WTC11 (cell line): ENCODE measurements around the gene WFDC1. TPM values are rescaled to one million over a fixed set of nuclear protein-coding genes. Genes with fewer than 3 reads are reported as not detected.

Experiments
- ATAC-seq: fragments of 200-7000 bp; cut with Tn5 transposase; 2 replicates; pipeline ENCODE4 v1.10.0; 2021; ENCODE audit warnings: mild to moderate bottlenecking, moderate library complexity
- CTCF ChIA-PET: fragments of 300-600 bp; sonication (Branson Sonifier 250); formaldehyde crosslinking; loops from one replicate; lab custom pipeline; 2021; ENCODE audit warnings: antibody characterized with exemption; lab: Charles Lee
- POLR2A ChIA-PET: fragments of 350-600 bp; sonication (Branson Sonifier 250); formaldehyde crosslinking; loops from one replicate; lab custom pipeline; 2021; ENCODE audit warnings: antibody characterized with exemption; lab: Charles Lee
- DNase-seq: peaks from one replicate; pipeline ENCODE4 v3.0.0; 2021; ENCODE audit warnings: low spot score
- H3K27ac Mint-ChIP-seq: 2 replicates; pipeline ENCODE4 v1.8.0; 2021; ENCODE audit warnings: mixed read lengths
- H3K27me3 Mint-ChIP-seq: 2 replicates; pipeline ENCODE4 v1.8.0; 2021; ENCODE audit warnings: low read depth, mild to moderate bottlenecking, moderate library complexity, mixed read lengths
- H3K36me3 Mint-ChIP-seq: 2 replicates; pipeline ENCODE4 v1.8.0; 2021; ENCODE audit warnings: mixed read lengths
- H3K4me1 Mint-ChIP-seq: 2 replicates; pipeline ENCODE4 v1.8.0; 2022; ENCODE audit warnings: mixed read lengths
- H3K4me3 Mint-ChIP-seq: 2 replicates; pipeline ENCODE4 v1.8.0; 2021; ENCODE audit warnings: mild to moderate bottlenecking, moderate library complexity, mixed read lengths
- H3K9me3 Mint-ChIP-seq: 2 replicates; pipeline ENCODE4 v1.8.0; 2021; ENCODE audit warnings: mixed read lengths
- AFF4 ChIP-seq: sonication (generic); formaldehyde crosslinking; IDR thresholded peaks from 2 replicates; pipeline ENCODE4 v1.8.1; 2023; ENCODE audit warnings: mild to moderate bottlenecking, missing genetic modification reagents, borderline replicate concordance
- E2F1 ChIP-seq: sonication (generic); formaldehyde crosslinking; IDR thresholded peaks from 2 replicates; pipeline ENCODE4 v1.8.0; 2022; ENCODE audit warnings: mild to moderate bottlenecking, missing genetic modification reagents
- ESRRA ChIP-seq: sonication (generic); formaldehyde crosslinking; IDR thresholded peaks from 2 replicates; pipeline ENCODE4 v1.8.1; 2022; ENCODE audit warnings: mild to moderate bottlenecking, missing genetic modification reagents, borderline replicate concordance
- FOXK1 ChIP-seq: sonication (generic); formaldehyde crosslinking; IDR thresholded peaks from 2 replicates; pipeline ENCODE4 v1.8.0; 2022; ENCODE audit warnings: mild to moderate bottlenecking, moderate library complexity, missing genetic modification reagents
- GRHL2 ChIP-seq: fragments of 250-450 bp; sonication (Bioruptor Pico); IDR thresholded peaks from 2 replicates; pipeline ENCODE4 v1.8.0; 2022; ENCODE audit warnings: mild to moderate bottlenecking, moderate library complexity; ENCODE audit not compliant: insufficient replicate concordance, severe bottlenecking
- JAZF1 ChIP-seq: fragments of 250-450 bp; sonication (Bioruptor Pico); IDR thresholded peaks from 2 replicates; pipeline ENCODE4 v1.9.0; 2021; ENCODE audit warnings: moderate library complexity, mild to moderate bottlenecking, inconsistent platforms
- JUN ChIP-seq: sonication (generic); formaldehyde crosslinking; IDR thresholded peaks from 2 replicates; pipeline ENCODE4 v1.8.0; 2023; ENCODE audit warnings: mild to moderate bottlenecking, missing genetic modification reagents
- MLX ChIP-seq: sonication (generic); formaldehyde crosslinking; IDR thresholded peaks from 2 replicates; pipeline ENCODE4 v1.8.1; 2023; ENCODE audit warnings: mild to moderate bottlenecking, missing genetic modification reagents, moderate library complexity
- NR2C2 ChIP-seq: sonication (generic); formaldehyde crosslinking; IDR thresholded peaks from 2 replicates; pipeline ENCODE4 v1.8.0; 2022; ENCODE audit warnings: mild to moderate bottlenecking, missing genetic modification reagents
- NR3C1 ChIP-seq: sonication (generic); formaldehyde crosslinking; conservative IDR thresholded peaks from 2 replicates; pipeline ENCODE4 v1.8.1; 2023; ENCODE audit warnings: low read depth, mild to moderate bottlenecking, missing genetic modification reagents
- SMAD3 ChIP-seq: sonication (generic); formaldehyde crosslinking; IDR thresholded peaks from 2 replicates; pipeline ENCODE4 v1.8.0; 2022; ENCODE audit warnings: missing genetic modification reagents, mild to moderate bottlenecking, borderline replicate concordance
- TCF7 ChIP-seq: sonication (generic); formaldehyde crosslinking; IDR thresholded peaks from 2 replicates; pipeline ENCODE4 v1.8.0; 2022; ENCODE audit warnings: mild to moderate bottlenecking, low read depth, missing genetic modification reagents, moderate library complexity
- TEAD4 ChIP-seq: sonication (generic); formaldehyde crosslinking; IDR thresholded peaks from 2 replicates; pipeline ENCODE4 v1.8.0; 2022; ENCODE audit warnings: mild to moderate bottlenecking, missing genetic modification reagents
- ZBTB21 ChIP-seq: sonication (generic); formaldehyde crosslinking; IDR thresholded peaks from 2 replicates; pipeline ENCODE4 v1.8.1; 2023; ENCODE audit warnings: mild to moderate bottlenecking, missing genetic modification reagents, borderline replicate concordance
- ZNF317 ChIP-seq: sonication (generic); formaldehyde crosslinking; IDR thresholded peaks from 2 replicates; pipeline ENCODE4 v1.8.1; 2023; ENCODE audit warnings: low read depth, mild to moderate bottlenecking, moderate library complexity, missing genetic modification reagents, borderline replicate concordance
- ZNF396 ChIP-seq: fragments of 250-450 bp; sonication (Bioruptor Pico); IDR thresholded peaks from 2 replicates; pipeline ENCODE4 v1.8.0; 2021; ENCODE audit warnings: mild to moderate bottlenecking, moderate library complexity, borderline replicate concordance
- ZNF671 ChIP-seq: fragments of 250-450 bp; sonication (Bioruptor Pico); IDR thresholded peaks from 2 replicates; pipeline ENCODE4 v1.8.0; 2021; ENCODE audit warnings: mild to moderate bottlenecking
- total RNA-seq: library from RNA; stranded (reverse); gene quantifications from 3 replicates; pipeline ENCODE4 v1.2.3, GENCODE V29; 2021
- TF ChIP-seq, protein P1 (sequence below): sonication (generic); formaldehyde crosslinking; IDR thresholded peaks from 2 replicates; pipeline ENCODE4 v1.8.1; 2022; ENCODE audit warnings: low read depth, mild to moderate bottlenecking, moderate library complexity, missing genetic modification reagents, borderline replicate concordance
- TF ChIP-seq, protein P2 (sequence below): sonication (generic); formaldehyde crosslinking; IDR thresholded peaks from 2 replicates; pipeline ENCODE4 v1.8.0; 2022; ENCODE audit warnings: mild to moderate bottlenecking, missing genetic modification reagents
- TF ChIP-seq, protein P3 (sequence below): sonication (generic); formaldehyde crosslinking; IDR thresholded peaks from 2 replicates; pipeline ENCODE4 v1.8.0; 2023; ENCODE audit warnings: mild to moderate bottlenecking, missing genetic modification reagents

Gene WFDC1
- total RNA-seq, 1 experiment from 2014 or later: 0.50 TPM

DNA sequence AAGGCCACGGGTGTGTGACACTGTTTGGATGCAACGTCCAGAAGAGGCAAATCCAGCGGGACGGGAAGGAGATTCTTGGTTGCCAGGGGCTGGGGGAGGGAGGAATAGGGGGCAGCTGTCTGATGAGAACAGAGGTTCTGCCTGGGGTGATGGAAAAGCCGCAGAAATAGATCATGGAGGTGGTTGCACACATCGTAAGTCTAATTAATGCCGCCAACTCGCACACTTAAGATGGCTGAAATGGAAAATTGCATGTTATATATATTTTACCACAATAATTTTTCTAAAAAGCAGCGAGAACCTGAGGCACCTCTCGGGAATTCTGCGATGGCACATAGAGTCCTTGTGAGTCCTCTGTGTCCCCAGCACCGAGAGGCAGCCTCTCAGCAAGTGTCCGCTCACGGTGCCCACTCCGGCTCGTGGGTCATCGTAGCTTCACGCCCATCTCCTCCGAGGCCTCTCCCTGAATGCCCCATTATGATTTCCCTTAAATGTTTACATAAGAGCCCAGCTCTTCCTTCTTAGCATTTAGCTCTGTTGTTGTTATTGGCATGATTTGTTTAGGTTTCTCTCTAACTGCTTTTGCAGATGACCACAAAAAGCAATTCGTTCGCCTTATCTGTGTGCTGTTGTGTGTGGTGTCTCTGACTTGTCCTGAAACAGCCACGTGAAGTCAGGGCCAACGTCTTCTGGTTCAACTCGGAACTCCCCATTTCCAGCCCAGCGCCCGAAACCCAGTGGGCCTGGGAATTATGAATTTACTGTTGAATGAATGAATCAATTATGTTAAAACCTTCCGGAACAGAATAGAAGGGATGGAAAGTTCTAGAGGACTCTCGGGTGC lies 7.7 kb downstream of the WFDC1 start (continued):
- no peak for TF ChIP-seq MLX
- TF ChIP-seq, all 79 proteins: peak for 0

GRCh38 chr16:84303023-84303422 lies 8.3 kb downstream of the WFDC1 start:
- ATAC-seq (no peak), DNase-seq (no peak)
- ChIA-PET POLR2A (no interaction called here), CTCF (interaction anchor here (1.0 to 1.1 kb wide), 2 partner anchors 10 to 26 kb away, joined by 3 read pairs; no protein-coding TSS in a partner anchor)
- H3K27ac Mint-ChIP-seq: 0 out of 2 replicates have a peak overlapping the region, but pooled peaks have one; percentile 35
- H3K9me3 Mint-ChIP-seq: no peaks in the 10 kb centered on the region
- H3K4me1 Mint-ChIP-seq: peaks cover 37% of the 10 kb centered on the region
- TF ChIP-seq ZNF317 (CRISPR knock-in tag): no peak
- no peak for TF ChIP-seq AFF4 (CRISPR knock-in tag)
- TF ChIP-seq ZNF396: no peak
- TF ChIP-seq, protein P1, sequence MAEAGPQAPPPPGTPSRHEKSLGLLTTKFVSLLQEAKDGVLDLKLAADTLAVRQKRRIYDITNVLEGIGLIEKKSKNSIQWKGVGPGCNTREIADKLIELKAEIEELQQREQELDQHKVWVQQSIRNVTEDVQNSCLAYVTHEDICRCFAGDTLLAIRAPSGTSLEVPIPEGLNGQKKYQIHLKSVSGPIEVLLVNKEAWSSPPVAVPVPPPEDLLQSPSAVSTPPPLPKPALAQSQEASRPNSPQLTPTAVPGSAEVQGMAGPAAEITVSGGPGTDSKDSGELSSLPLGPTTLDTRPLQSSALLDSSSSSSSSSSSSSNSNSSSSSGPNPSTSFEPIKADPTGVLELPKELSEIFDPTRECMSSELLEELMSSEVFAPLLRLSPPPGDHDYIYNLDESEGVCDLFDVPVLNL (CRISPR knock-in tag): no peak
- TF ChIP-seq ESRRA (CRISPR knock-in tag): no peak
- no peak for TF ChIP-seq JUN (CRISPR knock-in tag)
- TF ChIP-seq E2F1 (CRISPR knock-in tag): no peak
- TF ChIP-seq TEAD4 (CRISPR knock-in tag): no peak
- no peak for TF ChIP-seq NR2C2 (CRISPR knock-in tag)
- TF ChIP-seq SMAD3 (CRISPR knock-in tag): no peak
- TF ChIP-seq NR3C1 (CRISPR knock-in tag): no peak
- TF ChIP-seq FOXK1 (CRISPR knock-in tag): no peak
- TF ChIP-seq, protein P2, sequence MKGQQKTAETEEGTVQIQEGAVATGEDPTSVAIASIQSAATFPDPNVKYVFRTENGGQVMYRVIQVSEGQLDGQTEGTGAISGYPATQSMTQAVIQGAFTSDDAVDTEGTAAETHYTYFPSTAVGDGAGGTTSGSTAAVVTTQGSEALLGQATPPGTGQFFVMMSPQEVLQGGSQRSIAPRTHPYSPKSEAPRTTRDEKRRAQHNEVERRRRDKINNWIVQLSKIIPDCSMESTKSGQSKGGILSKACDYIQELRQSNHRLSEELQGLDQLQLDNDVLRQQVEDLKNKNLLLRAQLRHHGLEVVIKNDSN (CRISPR knock-in tag): no peak
- H3K27me3 Mint-ChIP-seq: peaks cover 5% of the 10 kb centered on the region
- no peaks in the 10 kb centered on the region for H3K36me3 Mint-ChIP-seq
- H3K4me3 Mint-ChIP-seq: no peak overlapping the region

DNA sequence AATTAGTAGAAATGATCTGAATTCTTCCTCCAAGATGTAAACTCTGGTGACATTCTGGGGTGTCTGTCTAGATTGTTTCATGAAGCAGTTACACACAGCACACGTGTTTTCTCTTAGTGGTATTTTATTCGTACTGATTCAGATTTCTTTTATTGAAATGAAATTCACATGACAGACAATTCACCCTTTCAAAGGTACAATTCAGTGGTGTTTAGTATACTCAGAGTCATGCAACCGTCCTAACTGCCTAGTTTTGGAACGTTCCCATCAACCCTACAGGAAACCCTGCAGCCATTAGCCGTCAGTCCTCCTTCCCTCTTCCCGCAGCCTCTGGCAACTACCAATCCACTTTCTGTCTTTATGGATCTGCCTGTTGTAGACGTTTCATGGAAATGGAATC lies 8.8 kb downstream of the WFDC1 start:
- ChIA-PET POLR2A (no interaction called here), CTCF (interaction anchor here (1.0 kb wide), 1 partner anchor 10 kb away, joined by 3 read pairs; no protein-coding TSS in a partner anchor)
- H3K4me1 Mint-ChIP-seq: peaks cover 35% of the 10 kb centered on the region
- peaks cover 5% of the 10 kb centered on the region for H3K27me3 Mint-ChIP-seq
- H3K4me3 Mint-ChIP-seq: no peak overlapping the region
- H3K27ac Mint-ChIP-seq: no peak overlapping the region
- no peaks in the 10 kb centered on the region for H3K36me3 Mint-ChIP-seq
- H3K9me3 Mint-ChIP-seq: no peaks in the 10 kb centered on the region
- DNase-seq (no peak), ATAC-seq (no peak)
- no peak for TF ChIP-seq JAZF1
- TF ChIP-seq FOXK1 (CRISPR knock-in tag): no peak
- TF ChIP-seq, protein P3, sequence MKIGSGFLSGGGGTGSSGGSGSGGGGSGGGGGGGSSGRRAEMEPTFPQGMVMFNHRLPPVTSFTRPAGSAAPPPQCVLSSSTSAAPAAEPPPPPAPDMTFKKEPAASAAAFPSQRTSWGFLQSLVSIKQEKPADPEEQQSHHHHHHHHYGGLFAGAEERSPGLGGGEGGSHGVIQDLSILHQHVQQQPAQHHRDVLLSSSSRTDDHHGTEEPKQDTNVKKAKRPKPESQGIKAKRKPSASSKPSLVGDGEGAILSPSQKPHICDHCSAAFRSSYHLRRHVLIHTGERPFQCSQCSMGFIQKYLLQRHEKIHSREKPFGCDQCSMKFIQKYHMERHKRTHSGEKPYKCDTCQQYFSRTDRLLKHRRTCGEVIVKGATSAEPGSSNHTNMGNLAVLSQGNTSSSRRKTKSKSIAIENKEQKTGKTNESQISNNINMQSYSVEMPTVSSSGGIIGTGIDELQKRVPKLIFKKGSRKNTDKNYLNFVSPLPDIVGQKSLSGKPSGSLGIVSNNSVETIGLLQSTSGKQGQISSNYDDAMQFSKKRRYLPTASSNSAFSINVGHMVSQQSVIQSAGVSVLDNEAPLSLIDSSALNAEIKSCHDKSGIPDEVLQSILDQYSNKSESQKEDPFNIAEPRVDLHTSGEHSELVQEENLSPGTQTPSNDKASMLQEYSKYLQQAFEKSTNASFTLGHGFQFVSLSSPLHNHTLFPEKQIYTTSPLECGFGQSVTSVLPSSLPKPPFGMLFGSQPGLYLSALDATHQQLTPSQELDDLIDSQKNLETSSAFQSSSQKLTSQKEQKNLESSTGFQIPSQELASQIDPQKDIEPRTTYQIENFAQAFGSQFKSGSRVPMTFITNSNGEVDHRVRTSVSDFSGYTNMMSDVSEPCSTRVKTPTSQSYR (CRISPR knock-in tag): no peak
- no peak for TF ChIP-seq TCF7 (CRISPR knock-in tag)
- TF ChIP-seq ZNF671 (CRISPR knock-in tag): no peak
- no peak for TF ChIP-seq ZBTB21
- TF ChIP-seq GRHL2 (CRISPR knock-in tag): no peak
